ENCODE measurements around the gene TEX26.

Gene TEX26

DNA sequence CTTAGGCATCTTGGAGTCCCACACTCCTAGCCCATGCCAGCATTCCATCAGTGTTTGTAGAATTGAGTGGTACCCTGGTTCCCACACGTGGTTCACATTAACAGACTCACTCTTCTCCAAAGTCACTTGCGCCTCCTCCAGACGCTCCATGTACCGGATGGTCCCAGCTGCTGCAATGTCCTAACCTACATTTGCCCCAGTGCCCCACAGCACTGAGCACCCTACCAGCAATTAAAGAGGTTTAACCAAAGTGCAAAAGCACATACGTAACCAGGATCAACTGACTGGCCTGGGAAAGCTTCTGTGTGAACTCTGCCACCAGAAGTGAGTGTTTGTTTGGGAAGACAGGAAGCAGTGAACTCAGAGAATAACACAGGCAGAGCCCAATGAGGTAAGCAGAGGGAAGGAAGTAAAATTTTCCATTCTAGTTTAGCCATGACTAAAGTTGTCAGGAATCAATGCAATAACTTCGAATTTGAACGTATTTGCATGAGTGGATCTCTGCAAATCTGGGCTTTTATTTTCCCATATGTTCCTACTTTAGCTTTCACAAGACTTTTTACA is 33.7 kb upstream of the TEX26 start:
- no peak overlapping the region for H3K23ac ChIP-seq (ENCODE audit: low read length in 2 of 2)

DNA sequence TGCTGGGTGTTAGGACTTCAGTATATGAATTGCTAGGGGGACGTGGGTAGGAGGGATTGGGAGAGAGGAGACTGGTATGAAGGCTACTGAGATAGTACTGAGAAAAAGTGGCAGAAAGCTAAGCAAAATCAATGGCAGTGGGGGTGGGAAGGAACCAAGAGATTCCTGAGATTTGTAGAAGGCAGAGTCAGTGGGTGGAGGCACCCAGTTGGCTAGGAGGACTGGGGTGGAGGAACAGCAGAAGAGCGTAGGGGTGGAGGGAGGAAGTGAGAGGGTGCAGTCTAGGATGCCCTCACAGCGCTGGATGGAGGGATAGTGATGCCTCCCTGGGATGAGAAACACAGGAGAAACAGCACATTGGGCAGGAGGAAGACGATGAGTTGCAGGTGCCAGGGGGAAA is 32.0 kb upstream of the TEX26 start:
- Histone ChIP-seq H2BK12ac (ENCODE audit: low read length in 2 of 2) (peak overlapping the region; percentile 92 to 95), H3K27ac (ENCODE audit: low read length, poor library complexity, severe bottlenecking) (no peak overlapping the region), H3K9me3 (ENCODE audit: control insufficient read depth, low read length) (no peaks in the 10 kb centered on the region), H2BK120ac (ENCODE audit: low read depth, low read length) (peak overlapping the region; percentile 24), H3K36me3 (ENCODE audit: control insufficient read depth in 1 of 2, insufficient read depth in 2 of 2, low read depth in 1 of 2, low read length in 2 of 2) (no peaks in the 10 kb centered on the region), H3K79me1 (replicated peaks; ENCODE audit: low read length, poor library complexity, severe bottlenecking) (peaks cover 2% of the 10 kb centered on the region), H3K18ac (ENCODE audit: low read depth in 1 of 2, low read length in 2 of 2) (peak overlapping the region in 1 of 2 experiments; percentile 75), H3K4me2 (ENCODE audit: low read length, poor library complexity, severe bottlenecking) (no peak overlapping the region), H3K27me3 (ENCODE audit: control insufficient read depth in 1 of 2, insufficient read depth in 1 of 2, low read length in 2 of 2) (no peaks in the 10 kb centered on the region), H4K8ac (ENCODE audit: low read length) (no peak overlapping the region), H2AFZ (ENCODE audit: low read depth, low read length) (no peak overlapping the region), H3K9ac (ENCODE audit: low read length) (peak overlapping the region; percentile 82), H3K4me1 (ENCODE audit: control insufficient read depth, insufficient read depth, low read depth, low read length) (peaks cover 12% of the 10 kb centered on the region), H3K4ac (ENCODE audit: low read depth in 1 of 2, low read length in 2 of 2) (peak overlapping the region; percentile 1 to 65), H2BK5ac (ENCODE audit: low read depth, low read length, poor library complexity, severe bottlenecking) (no peak overlapping the region), H3K23ac (ENCODE audit: low read length in 2 of 2) (no peak overlapping the region), H3K4me3 (ENCODE audit: insufficient read depth in 1 of 2, low read depth in 1 of 2, low read length in 2 of 2) (peak overlapping the region in 1 of 2 experiments; percentile 14), H2AK5ac (ENCODE audit: low read length, severe bottlenecking) (peak overlapping the region; percentile 67), H3K14ac (ENCODE audit: low read length in 2 of 2) (no peak overlapping the region), H4K91ac (ENCODE audit: low read length) (peak overlapping the region; percentile 22), H2BK15ac (ENCODE audit: low read depth, poor library complexity, severe bottlenecking) (no peak overlapping the region)
- 94% methylated on average over 4 of the region's 4 CpGs for WGBS
- DNase-seq, result no peak

More for the DNA sequence above, 33.7 kb upstream of the TEX26 start:
- peak overlapping the region; percentile 71 for H3K27ac ChIP-seq (ENCODE audit: low read length, poor library complexity, severe bottlenecking)
- H3K27me3 ChIP-seq (ENCODE audit: control insufficient read depth in 1 of 2, insufficient read depth in 1 of 2, low read length in 2 of 2), result no peaks in the 10 kb centered on the region
- no peak overlapping the region for H4K8ac ChIP-seq (ENCODE audit: low read length)
- no peak overlapping the region for H2BK120ac ChIP-seq (ENCODE audit: low read depth, low read length)
- peak overlapping the region; percentile 4 for H2AK5ac ChIP-seq (ENCODE audit: low read length, severe bottlenecking)
- peaks cover 2% of the 10 kb centered on the region for H3K79me1 ChIP-seq (replicated peaks; ENCODE audit: low read length, poor library complexity, severe bottlenecking)
- peak overlapping the region; percentile 82 for H3K9ac ChIP-seq (ENCODE audit: low read length)
- WGBS, result 25% methylated on average over 5 of the region's 7 CpGs
- no peak overlapping the region for H2AFZ ChIP-seq (ENCODE audit: low read depth, low read length)
- peaks cover 12% of the 10 kb centered on the region for H3K4me1 ChIP-seq (ENCODE audit: control insufficient read depth, insufficient read depth, low read depth, low read length)
- H3K4me2 ChIP-seq (ENCODE audit: low read length, poor library complexity, severe bottlenecking), result no peak overlapping the region
- H2BK12ac ChIP-seq (ENCODE audit: low read length in 2 of 2), result peak overlapping the region; percentile 2 to 47
- no peaks in the 10 kb centered on the region for H3K36me3 ChIP-seq (ENCODE audit: control insufficient read depth in 1 of 2, insufficient read depth in 2 of 2, low read depth in 1 of 2, low read length in 2 of 2)
- H4K91ac ChIP-seq (ENCODE audit: low read length), result peak overlapping the region; percentile 7
- DNase-seq, result peak; percentile 100
- peak overlapping the region in 1 of 2 experiments; percentile 5 for H3K4ac ChIP-seq (ENCODE audit: low read depth in 1 of 2, low read length in 2 of 2)
- peak overlapping the region; percentile 35 to 75 for H3K18ac ChIP-seq (ENCODE audit: low read depth in 1 of 2, low read length in 2 of 2)
- H2BK5ac ChIP-seq (ENCODE audit: low read depth, low read length, poor library complexity, severe bottlenecking), result no peak overlapping the region
- no peaks in the 10 kb centered on the region for H3K9me3 ChIP-seq (ENCODE audit: control insufficient read depth, low read length)
- H3K4me3 ChIP-seq (ENCODE audit: insufficient read depth in 1 of 2, low read depth in 1 of 2, low read length in 2 of 2), result peak overlapping the region in 1 of 2 experiments; percentile 40
- no peak overlapping the region for H3K14ac ChIP-seq (ENCODE audit: low read length in 2 of 2)
- no peak overlapping the region for H2BK15ac ChIP-seq (ENCODE audit: low read depth, poor library complexity, severe bottlenecking)

DNA sequence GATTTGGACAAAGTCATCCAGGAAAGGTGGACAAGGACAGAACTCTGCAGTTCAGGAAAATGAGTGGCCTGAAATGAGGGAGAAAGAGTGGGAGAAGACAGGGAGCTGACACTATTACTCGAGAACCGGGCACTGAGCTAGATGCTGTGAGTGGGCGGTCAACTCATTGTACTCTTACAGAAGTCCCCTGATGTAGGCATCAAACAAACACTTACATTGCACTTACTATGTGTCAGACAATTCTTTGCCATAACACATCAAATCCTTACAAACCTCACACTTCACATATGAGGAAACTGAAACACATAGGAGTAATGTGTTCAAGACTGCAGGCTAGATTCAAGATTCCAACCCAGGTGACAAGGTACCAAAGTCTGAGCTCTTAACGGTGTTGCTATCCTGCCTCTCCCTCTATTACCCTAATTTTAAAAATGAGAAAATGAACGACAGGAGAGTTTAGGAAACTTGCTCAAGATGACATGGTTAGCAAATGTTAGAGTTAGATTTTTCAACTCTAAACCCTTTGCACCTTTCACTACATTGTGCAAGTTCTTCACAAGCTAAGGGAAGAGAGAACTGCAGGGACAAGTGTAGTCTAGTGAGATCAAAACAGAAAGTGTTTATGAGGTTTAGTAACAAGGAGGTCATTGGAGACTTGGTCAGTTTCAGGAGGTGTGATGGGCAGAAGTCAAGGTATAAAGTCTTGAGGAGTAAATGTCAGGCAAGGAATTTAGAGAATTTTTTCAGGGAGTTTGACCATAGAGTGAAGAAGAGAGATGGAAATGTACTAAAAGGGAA is 31.3 kb upstream of the TEX26 start:
- Histone ChIP-seq H3K79me1 (replicated peaks; ENCODE audit: low read length, poor library complexity, severe bottlenecking) (peaks cover 2% of the 10 kb centered on the region), H3K27ac (ENCODE audit: low read length, poor library complexity, severe bottlenecking) (no peak overlapping the region), H3K4me2 (ENCODE audit: low read length, poor library complexity, severe bottlenecking) (no peak overlapping the region), H2BK120ac (ENCODE audit: low read depth, low read length) (no peak overlapping the region), H3K23ac (ENCODE audit: low read length in 2 of 2) (no peak overlapping the region), H3K9ac (ENCODE audit: low read length) (no peak overlapping the region), H3K4me1 (ENCODE audit: control insufficient read depth, insufficient read depth, low read depth, low read length) (peaks cover 15% of the 10 kb centered on the region), H3K36me3 (ENCODE audit: control insufficient read depth in 1 of 2, insufficient read depth in 2 of 2, low read depth in 1 of 2, low read length in 2 of 2) (peaks cover 0 to 5% of the 10 kb centered on the region in 2 experiments), H3K9me3 (ENCODE audit: control insufficient read depth, low read length) (no peaks in the 10 kb centered on the region), H4K91ac (ENCODE audit: low read length) (peak overlapping the region; percentile 49), H4K8ac (ENCODE audit: low read length) (no peak overlapping the region), H2AK5ac (ENCODE audit: low read length, severe bottlenecking) (peak overlapping the region; percentile 36), H3K4me3 (ENCODE audit: insufficient read depth in 1 of 2, low read depth in 1 of 2, low read length in 2 of 2) (no peak overlapping the region), H3K18ac (ENCODE audit: low read depth in 1 of 2, low read length in 2 of 2) (no peak overlapping the region), H2BK12ac (ENCODE audit: low read length in 2 of 2) (peak overlapping the region; percentile 92 to 95), H2BK5ac (ENCODE audit: low read depth, low read length, poor library complexity, severe bottlenecking) (no peak overlapping the region), H3K4ac (ENCODE audit: low read depth in 1 of 2, low read length in 2 of 2) (peak overlapping the region in 1 of 2 experiments; percentile 24), H3K14ac (ENCODE audit: low read length in 2 of 2) (no peak overlapping the region), H2AFZ (ENCODE audit: low read depth, low read length) (no peak overlapping the region), H2BK15ac (ENCODE audit: low read depth, poor library complexity, severe bottlenecking) (no peak overlapping the region), H3K27me3 (ENCODE audit: control insufficient read depth in 1 of 2, insufficient read depth in 1 of 2, low read length in 2 of 2) (no peaks in the 10 kb centered on the region)
- 92% methylated on average over 3 of the region's 5 CpGs for WGBS
- DNase-seq, result no peak

DNA sequence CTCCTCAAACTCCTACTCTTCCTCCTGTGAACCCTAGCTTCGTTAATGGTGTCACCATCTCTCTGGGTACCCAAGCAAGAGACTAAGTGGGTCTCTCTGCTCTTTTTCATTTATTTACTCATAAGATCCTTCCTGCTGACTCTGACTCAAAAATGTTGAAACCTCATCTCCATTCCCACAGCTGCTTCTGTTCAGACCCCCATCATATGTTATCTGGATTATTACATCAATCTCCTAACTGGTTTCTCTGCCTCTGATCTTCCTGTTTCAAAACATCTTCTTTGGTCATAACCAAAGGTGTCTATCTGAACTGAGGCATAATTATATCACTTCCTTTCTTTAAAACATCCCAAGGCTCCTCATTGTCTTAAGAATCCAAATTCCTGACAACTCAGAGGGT is 28.4 kb upstream of the TEX26 start:
- Histone ChIP-seq H3K9ac (ENCODE audit: low read length) (no peak overlapping the region), H3K4me2 (ENCODE audit: low read length, poor library complexity, severe bottlenecking) (no peak overlapping the region), H3K27me3 (ENCODE audit: control insufficient read depth in 1 of 2, insufficient read depth in 1 of 2, low read length in 2 of 2) (no peaks in the 10 kb centered on the region), H3K4me3 (ENCODE audit: insufficient read depth in 1 of 2, low read depth in 1 of 2, low read length in 2 of 2) (no peak overlapping the region), H4K91ac (ENCODE audit: low read length) (no peak overlapping the region), H3K4ac (ENCODE audit: low read depth in 1 of 2, low read length in 2 of 2) (no peak overlapping the region), H3K18ac (ENCODE audit: low read depth in 1 of 2, low read length in 2 of 2) (no peak overlapping the region), H4K8ac (ENCODE audit: low read length) (peak overlapping the region; percentile 31), H2AK5ac (ENCODE audit: low read length, severe bottlenecking) (peak overlapping the region; percentile 13), H2BK15ac (ENCODE audit: low read depth, poor library complexity, severe bottlenecking) (no peak overlapping the region), H3K9me3 (ENCODE audit: control insufficient read depth, low read length) (no peaks in the 10 kb centered on the region), H2BK5ac (ENCODE audit: low read depth, low read length, poor library complexity, severe bottlenecking) (no peak overlapping the region), H3K79me1 (replicated peaks; ENCODE audit: low read length, poor library complexity, severe bottlenecking) (no peaks in the 10 kb centered on the region), H2BK12ac (ENCODE audit: low read length in 2 of 2) (peak overlapping the region in 1 of 2 experiments; percentile 18), H3K23ac (ENCODE audit: low read length in 2 of 2) (no peak overlapping the region), H3K36me3 (ENCODE audit: control insufficient read depth in 1 of 2, insufficient read depth in 2 of 2, low read depth in 1 of 2, low read length in 2 of 2) (peaks cover 0 to 10% of the 10 kb centered on the region in 2 experiments), H3K14ac (ENCODE audit: low read length in 2 of 2) (no peak overlapping the region), H2AFZ (ENCODE audit: low read depth, low read length) (no peak overlapping the region), H3K4me1 (ENCODE audit: control insufficient read depth, insufficient read depth, low read depth, low read length) (peaks cover 24% of the 10 kb centered on the region), H2BK120ac (ENCODE audit: low read depth, low read length) (no peak overlapping the region), H3K27ac (ENCODE audit: low read length, poor library complexity, severe bottlenecking) (no peak overlapping the region)
- WGBS, result 87% methylated on average over 1 of the region's 1 CpG
- DNase-seq, result peak; percentile 41
